Left renal cortex interstitium (tissue), 4 donors: Measurements from ENCODE around the gene KCNE4. TPM values are rescaled to one million over a fixed set of nuclear protein-coding genes. Genes with fewer than 3 reads are reported as not detected.

ENCODE experiments used
- DNase-seq, 4 donors: peaks; one replicate each; pipeline ENCODE4 v3.0.0-alpha.2; 2013; ENCODE audit warnings: low read depth in 4 of 4, low spot score in 2 of 4, missing footprints in 1 of 4
- polyA plus RNA-seq, 4 donors: library from polyadenylated mRNA; unstranded; fragments of 120-200 nt; gene quantifications; one replicate each; pipeline ENCODE4 v1.2.1, GENCODE V29; 2013; ENCODE audit not compliant: insufficient read length in 4 of 4

The KCNE4 gene, protein sequence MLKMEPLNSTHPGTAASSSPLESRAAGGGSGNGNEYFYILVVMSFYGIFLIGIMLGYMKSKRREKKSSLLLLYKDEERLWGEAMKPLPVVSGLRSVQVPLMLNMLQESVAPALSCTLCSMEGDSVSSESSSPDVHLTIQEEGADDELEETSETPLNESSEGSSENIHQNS
- polyA plus RNA-seq, result 10 to 100 TPM; 14.3 to 21.2 (median 16.1) TPM

DNA sequence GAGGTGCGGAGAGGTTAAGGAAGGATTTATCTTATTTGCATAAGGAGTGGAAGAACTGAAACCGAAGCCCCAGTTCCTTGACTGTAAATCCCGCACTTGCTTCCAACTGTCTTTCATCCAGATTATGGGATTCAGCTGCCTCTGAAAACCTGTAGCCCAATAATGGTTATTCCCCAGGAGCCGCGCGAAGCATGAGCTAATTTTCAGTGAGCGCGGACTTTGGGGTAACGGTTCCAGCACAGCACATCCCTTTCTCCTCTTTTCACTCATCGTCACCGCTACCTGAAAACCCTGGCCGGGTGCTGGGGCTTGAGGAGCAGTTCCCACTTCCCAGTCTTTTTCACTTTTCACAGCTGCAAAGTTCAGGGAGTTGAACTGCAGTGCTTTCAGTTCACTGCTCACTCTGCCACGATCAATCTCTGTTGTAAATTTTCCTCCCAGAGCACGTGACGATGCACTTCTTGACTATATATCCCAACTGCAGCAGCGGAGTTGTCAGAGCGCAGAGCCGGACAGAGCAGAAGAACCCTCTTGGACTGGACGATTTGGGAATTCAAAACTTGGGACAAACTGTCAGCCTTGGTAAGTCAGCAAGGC is at the start of gene KCNE4:
Gene KCNE4 (plus strand): TSS at position 498 of the 597 bp plus-strand sequence. CDS start 641 bp downstream, outside the sequence.
- DNase-seq, result peak in 1 of 4 donors; percentile 76

DNA sequence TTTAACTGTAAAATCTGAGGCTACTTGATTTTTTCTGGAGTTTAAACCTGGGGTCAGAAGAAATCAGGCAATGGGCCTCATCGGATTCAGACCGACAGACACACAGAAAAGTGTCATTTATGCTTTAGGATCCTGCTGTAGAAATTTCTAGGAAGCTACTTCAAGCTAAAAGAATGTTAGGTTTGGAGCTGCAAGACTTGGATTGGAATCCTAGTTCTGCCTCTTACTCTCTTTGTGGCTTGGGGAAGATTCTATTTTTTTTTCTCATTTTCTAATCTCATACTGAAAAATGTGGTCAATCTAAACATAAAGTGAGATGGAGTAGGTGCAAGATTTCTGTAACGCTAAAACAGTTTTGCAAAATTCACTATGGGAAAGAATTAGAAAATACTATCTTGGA is 48.8 kb upstream of the KCNE4 start:
- DNase-seq, result no peak

DNA sequence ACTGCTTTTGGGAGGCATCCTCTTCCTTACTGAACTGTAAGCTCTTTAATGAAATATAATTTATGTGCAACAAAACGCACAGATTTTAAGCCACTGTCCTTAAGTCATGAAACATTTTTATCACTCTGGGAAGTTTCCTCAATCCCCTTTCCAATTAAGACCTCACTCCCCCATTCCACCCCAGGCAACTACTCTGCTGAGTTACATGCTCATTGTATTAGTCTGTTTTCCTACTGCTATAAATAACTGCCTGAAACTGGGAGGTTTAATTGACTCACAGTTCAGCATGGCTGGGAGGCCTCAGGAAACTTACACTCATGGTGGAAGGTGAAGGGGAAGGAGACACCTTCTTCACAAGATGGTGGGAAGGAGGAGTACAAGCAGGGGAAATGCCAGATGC is 46.5 kb upstream of the KCNE4 start:
- DNase-seq, result no peak

DNA sequence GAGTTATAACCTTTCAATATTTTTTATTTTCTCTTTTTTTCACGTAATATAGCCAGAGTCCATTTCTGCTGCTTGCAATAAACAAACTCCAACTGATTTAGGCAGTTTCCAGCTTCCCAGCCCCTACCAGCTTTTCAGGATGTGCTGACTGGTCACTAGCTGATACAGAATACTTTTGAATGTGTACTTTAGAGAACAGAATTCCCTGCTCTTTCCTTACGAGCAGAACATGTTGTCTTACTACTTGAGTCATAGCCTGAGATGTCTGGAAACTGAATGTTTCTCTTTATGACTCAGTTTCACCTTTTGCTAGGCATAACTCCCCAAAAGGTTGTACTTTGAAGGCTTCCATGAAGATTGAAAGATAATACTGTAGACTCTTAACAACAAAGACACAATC is 44.5 kb upstream of the KCNE4 start:
- no peak for DNase-seq

DNA sequence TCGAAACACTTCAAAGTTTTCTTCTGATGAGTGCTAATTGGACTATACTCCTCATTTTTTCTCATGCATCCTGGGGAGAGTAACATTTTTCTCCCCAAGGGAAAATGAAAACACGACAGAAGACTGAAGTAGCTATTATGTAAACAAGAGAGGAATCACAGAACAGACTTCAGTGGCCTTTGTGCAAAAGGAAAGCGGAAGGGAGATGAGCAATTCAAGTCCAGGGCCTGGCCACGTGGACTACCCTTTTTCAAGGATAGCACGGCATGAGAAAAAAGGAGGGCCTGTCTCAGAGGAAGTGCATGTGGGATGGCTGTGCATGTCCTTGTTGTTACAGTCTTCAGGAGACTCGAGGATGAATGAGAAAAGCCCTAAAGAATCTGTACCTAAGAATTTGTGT is 43.8 kb upstream of the KCNE4 start:
- DNase-seq, result no peak

DNA sequence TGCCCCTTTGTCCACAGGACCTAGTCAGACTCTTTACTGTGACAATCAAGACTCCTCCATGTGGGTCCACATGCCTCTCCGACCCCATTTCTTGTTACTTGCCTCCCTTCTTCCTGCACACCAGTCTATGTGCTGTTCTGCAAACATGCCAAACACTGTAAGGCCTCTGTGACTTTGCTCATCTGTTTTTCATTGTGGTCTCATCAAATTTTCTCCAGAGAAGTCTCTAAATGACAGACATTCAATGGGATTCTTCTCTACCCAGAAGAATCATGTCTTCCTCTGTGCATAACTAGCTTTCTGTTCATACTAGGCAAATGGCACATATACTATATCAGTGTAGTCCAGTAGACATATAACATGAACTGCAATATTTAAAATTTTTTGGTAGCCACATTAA is 43.0 kb upstream of the KCNE4 start:
- DNase-seq, result no peak

DNA sequence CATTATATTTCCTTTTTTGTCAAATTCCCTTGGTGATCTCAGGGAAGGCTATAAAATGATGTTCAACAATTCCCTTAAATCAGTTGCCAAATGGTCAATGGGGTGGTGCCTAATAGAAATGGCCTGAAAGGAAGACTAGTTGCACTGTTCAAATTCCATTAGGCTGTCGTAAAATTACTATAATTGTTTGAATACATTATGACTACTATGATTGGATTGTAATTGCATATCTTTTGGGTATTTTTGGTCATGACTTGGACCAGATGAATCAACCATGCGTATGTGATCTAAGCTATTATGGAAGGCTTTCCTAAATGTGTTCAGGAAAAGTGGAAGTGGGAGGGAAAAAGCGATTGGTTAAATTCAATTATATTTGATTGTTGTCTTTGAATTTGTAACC is 41.3 kb upstream of the KCNE4 start:
- no peak for DNase-seq

DNA sequence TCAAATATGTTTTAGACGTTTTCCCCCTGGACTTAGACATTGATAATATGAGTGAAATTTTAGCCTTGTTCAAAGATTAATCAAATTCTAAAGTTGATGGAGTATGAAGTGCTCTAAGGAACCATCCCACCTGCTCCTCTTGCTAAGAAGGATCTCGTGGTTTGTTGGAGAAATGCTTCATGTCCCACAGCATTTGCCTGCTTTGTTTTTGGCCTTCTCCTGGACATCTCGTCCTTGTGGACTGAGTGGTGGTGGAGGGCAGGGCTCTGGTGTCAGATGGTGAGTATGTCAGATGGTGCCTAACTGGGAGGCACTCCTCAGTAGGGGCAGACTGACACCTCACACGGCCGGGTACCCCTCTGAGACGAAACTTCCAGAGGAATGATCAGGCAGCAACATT is 39.7 kb upstream of the KCNE4 start:
- no peak for DNase-seq

DNA sequence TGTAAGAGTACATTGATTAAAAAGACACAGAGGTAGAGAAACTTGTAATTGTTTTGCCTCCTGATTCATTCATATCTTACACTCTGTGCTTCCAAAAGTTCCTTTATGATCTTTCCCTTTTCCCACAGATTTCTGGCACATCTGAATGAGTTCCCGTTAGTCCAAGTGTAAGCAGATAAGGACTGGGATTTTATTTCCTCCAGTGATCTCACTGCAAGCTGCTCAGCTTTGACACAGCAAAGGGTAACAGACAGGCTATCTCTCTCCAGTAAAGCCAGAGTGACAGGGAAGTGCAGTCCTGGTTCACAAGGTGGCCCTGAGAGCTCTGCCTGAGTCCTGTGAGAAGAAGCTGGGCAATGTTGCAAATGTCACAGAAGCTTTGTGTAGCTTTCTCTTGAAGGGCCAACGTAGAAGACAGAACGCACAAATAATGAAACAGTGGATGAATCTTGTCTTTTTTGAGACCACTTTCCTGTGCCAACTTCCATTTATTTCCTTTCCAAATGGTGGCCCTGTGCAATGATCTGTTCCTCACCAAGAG is 32.5 kb upstream of the KCNE4 start:
- no peak for DNase-seq

DNA sequence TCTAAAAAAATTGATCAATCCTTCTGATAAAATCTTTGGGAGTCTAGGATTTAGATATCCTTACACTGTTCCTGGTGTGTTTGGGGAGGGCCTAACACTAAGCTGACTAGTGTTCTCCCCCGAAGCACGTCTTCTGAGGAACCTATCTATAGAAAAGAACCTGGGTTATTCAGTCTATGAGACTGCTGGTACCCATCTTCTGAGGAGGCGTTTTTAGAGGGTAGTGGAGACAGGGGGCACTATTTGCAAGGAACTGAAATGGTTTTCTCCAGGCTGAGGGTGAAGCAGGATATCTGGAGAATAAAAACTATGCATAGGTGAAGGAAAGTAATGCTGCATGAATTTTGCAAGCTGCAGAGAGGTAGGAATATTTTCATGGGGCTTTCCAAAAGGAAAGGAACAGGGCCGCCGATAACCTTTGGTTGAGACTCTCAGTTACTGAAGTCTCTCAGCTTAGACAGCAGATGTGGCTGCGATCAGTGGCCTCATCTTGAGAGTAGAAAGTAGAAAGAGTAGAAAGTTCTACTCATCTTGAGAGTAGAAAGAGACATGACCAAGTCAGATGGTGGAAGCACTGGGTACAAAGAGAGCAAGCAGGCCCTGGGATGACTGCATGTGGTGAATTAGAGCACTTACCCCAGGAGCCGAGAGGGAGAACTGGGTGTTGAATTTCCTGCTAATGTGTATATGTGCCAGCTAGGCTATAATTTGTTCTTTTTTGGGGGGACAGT is 31.8 kb upstream of the KCNE4 start:
- DNase-seq, result no peak

DNA sequence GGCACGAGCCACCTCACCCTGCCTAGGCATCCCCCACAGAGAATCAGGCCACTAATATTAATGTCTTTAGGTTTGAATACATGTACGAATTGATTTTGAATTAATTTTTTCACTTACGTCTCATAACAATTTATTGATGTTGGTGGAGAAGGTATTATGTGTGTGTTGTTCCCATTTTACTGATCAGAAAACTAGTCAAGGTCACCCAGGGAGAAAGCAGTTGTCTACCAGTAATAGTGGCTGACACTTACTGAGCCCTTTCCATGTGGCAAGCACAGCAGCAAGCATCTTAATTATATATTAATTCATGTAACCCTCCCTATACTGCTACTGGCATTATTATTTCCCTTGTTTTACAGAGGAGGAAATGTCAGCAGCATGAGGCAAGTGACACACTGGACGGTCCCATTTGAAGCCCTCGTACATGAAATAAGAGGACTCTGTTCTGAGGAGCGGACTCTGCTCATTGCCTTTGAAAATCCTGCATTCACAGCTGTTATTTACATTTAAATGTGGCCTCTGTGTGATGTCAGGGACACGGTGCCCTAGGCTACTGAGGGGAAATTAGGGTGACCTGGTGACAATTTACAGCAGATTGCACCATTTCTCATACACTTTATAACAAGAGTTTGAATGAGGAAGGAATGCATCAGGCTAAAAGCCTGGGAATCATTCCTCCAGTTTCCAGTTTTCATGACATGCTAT is 30.9 kb upstream of the KCNE4 start:
- no peak for DNase-seq

DNA sequence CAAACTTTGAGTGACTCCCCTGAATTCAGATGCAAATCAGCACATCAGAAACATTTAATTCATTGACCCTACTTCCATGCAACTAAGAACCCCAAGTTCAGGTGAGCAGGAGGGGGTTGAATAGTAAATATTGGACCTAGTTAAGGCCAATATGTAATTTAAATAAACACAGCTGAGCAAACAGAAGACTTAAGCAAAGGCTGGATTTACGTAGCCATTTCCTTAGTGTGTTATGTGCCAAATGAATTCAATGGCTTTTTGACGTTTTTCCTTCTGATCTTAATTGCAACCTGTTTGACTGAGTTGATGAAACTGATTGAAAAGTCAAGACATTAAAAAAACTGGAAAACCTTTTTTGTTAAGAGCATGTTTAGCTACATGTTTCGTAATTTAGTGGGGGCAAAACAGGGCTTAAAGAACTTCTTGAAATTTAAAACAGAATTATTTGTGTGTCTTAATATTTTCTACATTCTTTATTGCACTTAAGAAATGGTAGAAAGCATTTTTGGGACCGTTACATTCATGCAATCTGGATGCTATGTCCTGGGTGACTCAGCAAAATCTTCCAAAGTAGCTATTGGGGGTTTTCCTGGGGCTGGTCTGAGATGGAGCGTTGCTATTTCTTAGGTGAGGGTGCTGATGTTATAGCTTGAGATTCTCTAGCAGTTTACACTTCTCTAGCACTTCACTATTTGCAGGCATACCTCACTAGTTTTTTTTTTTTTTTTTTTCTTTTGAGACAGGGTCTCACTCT is 25.5 kb upstream of the KCNE4 start:
- no peak for DNase-seq

DNA sequence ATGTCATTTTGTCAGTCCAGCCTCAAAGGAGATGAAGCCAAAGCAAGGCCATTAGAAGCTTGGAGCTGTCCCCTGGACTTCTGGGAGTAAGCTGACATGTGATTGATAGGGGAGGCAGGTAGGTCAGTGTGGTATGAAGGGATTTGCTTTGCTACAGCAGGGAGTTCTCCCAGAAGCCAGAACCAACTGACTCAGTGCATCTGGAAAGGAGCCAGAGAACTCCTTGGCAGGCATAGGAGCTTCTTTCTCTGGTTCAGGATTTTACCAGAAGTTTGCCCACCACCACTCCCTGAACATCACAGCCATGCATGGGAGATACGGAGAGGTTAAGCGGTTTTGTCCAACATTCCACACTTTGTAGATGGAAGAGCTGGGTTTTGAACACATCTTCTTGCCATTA is 24.5 kb upstream of the KCNE4 start:
- DNase-seq, result no peak

DNA sequence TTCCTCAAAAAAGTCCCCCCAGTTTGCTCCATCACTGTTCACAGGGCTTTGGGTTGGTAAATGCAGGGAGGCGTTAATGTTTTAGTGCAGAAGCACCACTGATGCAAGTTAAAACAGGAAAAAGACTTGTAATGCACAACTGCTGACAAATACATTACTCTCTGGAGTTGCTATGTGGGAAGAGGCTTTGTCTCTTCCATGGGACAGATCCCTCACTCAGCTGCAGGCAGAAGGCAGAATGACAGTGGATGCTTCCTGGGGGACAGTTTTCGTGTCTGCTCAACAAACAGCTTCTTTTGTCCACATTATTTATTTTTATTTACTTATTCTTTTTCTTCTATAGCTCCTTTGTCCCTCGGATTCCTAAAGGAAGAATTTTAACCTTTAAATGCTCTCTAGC is 22.7 kb upstream of the KCNE4 start:
- no peak for DNase-seq

DNA sequence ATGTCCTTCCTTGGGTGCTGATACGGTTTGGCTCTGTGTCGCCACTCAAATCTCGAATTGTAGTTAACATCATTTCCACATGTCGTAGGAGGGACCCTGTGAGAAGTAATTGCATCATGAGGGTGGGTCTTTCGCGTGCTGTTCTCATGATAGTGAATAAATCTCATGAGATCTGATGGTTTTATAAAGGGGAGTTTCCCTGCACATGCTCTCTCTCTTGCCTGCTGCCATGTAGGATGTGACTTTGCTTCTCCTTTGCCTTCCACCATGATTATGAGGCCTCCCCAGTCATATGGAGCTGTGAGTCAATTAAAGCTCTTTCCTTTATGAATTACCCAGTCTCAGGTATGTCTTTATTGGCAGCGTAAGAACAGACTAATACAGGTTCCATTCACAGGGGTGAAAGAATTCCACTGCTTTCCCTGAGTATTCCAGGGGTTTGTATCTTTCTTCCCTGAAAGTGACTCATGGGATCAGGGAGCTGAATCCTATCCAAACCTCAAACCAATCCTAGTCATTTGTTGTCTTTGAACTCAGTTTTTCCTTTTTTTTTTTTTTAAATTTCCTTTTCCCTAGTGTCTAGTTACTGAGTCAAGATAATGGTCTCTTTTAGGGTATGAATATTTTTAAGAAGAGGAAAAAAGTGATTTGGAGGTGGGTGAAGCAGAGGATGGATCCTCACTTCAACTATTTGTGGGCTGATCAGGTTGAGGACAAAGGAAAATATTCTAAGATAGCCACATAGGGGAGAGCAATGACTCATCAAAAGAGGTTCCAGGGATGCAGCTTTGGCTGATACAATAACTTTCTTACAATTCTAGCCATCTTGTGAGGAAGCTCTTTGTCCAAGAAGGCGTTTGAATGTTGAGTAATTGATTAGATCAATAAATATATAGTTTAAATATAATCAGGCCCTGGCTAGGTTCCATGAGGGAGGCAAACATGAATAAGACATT is 19.5 kb upstream of the KCNE4 start:
- DNase-seq, result no peak

DNA sequence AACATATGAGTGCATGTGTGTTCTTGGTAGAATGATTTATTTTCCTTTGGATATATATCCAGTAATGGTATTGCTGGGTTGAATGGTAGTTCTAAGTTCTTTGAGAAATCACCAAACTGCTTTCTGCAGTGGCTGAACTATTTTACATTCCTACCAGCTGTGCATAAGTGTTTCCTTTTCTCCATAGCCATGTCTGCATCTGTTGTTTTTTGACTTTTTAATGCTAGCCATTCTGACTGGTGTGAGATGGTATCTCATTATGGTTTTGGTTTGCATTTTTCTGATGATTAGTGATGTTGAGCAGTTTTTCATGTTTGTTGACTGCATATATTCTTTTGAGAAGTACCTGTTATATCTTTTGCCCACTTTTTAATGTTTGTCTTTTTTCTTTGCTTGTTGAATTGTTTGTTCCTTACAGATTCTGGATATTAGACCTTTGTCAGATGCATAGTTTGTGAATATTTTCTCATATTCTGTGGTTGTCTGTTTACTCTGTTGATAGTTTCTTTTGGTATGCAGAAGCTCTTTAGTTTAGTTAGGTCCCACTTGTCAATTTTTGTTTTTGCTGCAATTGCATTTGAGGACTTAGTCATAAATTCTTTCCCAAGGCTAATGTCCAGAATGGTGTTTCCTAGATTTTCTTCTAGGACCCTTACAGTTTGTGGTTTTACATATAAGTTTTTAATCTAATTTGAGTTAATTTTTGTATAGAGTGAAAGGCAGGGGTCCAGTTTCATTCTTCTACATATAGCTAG is 17.6 kb upstream of the KCNE4 start:
- DNase-seq, result no peak

DNA sequence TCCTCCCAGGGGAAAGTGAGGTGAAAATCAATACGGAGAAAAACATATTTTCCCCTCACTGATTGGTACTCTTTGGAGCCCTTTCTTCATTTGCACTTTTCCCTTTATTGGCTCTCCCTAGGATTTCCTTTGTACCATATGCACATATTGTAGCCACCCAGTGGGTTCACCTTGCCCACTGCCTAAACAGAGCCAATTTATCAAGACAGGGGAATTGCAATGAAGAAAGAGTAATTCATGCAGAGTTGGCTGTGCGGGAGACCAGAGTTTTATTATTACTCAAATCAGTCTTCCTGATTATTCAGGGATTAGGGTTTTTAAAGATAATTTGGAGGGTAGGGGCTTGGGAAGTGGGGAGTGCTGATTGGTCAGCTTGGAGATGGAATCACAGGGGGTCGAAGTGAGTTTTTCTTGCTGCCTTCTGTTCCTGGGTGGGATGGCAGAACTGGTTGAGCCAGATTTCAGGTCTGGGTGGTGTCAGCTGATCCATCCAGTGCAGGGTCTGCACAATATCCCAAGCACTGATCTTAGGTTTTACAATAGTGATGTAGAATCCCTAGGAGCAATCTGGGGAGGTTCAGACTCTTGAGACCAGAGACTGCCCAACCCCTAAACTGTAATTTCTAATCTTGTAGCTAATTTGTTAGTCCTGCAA is 15.1 kb upstream of the KCNE4 start:
- no peak for DNase-seq

DNA sequence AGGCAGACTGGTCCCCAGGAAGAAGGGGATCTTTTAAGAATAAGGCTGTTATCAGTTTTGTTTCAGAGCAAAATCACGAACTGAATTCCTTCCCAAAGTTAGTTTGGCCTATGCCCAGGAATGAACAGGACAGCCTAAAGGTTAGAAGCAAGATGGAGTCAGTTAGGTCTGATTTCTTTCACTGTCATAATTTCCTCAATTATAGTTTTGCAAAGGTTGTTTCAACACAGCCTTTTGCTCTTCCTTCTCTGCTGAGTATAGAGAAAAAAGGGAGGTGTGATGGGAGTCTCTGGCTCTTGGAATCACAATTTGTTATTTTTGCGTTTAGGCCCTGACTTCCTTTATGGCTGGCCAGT is 14.6 kb upstream of the KCNE4 start:
- no peak for DNase-seq
